NCI-H446 (cell line): ENCODE measurements around the gene SMPD1.
A peak's percentile ranks its signal among the peaks of the same experiment; 100 is the strongest.

Experiments
- DNase-seq, 2 experiments: peaks; one replicate each; lab custom pipeline; 2025; lab: John Stamatoyannopoulos, UW

Gene SMPD1

DNA sequence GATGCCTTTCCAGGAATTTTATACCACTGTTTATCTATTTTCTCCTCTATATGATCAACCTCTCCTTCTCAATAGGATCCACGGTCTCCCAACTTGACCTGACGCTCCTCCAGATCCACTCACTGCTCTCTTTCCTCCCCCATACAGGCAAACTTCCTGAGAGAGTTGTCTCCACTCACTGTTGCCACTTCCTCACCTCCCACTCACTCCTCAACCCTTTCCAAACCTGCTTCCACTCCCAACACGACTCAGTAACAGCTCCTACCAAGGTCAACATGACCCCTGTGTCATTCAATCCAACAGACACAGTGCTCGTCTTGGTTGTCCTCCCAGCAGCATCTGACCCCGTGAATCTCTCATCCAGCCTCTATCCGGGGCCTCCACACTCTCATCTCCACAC is 25.5 kb downstream of the SMPD1 start:
- DNase-seq: no peak

DNA sequence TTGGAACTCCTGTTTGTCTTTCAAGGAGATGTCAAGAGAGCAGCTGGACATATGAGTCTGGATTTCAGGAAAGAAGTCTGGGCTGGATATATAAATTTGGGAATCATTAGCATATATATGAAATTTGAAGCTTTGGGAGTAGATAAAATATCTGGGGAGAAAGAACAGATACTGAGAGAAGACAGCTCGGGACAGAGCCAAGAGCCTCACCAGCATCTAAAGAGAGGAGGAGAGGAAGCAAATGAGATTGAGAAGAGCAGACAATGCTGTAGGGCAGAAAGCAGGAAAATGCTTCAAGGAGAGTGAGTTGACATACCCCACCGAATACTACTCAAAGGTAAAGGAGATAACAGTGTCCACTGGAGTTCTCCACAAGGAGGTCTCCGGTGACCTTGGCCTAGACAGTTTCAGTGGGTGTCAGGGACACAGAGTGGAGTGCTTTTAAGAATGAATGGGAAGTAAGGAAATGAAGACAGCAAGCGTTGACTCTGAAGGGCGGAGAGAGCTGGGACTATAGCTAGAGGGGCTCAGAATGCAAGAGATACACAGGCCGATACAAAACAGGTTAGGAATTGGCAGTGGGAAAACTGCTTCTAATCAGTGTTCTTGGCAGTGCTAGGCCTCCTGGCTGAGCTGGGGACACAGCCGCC is 27.8 kb downstream of the SMPD1 start:
- DNase-seq: no peak

DNA sequence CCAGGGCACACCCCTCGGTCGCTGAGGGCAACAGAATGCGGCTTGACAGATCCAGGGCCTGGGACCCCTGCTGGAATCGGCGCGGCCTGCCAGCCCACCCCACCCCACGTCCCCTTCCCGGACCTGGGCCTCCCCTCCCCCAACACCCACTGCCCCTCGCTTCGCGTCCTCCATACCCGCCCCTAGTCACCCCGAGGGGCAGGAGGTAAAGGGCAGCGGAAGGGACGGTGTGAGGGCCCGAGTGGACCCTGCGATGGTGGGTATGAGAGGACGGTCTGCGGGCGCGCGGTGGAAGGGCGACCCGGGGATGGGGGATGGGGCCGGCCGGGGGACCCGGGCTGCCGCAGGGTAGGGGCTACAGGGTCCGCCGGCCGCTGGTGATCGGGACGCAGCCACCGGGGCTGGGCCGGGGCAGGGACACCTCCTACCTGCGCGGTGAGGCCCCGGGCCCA is 28.3 kb downstream of the SMPD1 start:
- no peak for DNase-seq

DNA sequence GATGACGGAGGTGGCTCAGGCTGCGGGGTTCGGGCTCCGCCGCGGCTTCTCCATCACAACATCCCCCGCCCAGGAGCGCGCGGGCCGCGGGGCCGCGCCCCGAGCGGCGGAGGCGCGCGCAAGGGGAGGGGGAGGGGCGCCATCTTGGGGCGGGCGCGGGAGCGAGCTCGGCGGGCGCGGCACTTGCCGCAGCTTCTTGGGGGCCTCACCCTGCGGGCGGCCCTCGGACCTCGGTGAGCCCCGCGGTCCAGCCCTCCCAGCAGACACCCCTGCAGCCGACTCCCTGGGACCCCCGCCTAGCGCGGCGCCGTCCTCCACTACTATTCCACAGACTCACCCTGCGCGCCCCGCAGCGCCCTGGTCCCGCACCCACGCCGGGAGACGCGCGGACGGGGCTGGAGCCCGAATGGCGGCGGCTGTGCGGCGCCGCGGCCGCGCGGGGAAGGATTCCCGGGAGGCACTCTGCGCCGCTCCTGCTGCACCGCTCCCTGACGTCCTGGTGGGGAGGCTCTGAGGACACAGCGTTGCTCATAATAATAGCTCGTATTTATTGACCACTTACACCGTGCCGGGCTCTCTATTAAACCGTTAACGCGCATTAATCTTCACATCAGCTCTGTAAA is 28.8 kb downstream of the SMPD1 start, which contains the start of gene APBB1:
APBB1 (minus strand) TSS at position 86 of the 623 bp plus-strand sequence. CDS start 7,747 bp downstream, outside the sequence.
- peak in 1 of 2 experiments; percentile 68 for DNase-seq

DNA sequence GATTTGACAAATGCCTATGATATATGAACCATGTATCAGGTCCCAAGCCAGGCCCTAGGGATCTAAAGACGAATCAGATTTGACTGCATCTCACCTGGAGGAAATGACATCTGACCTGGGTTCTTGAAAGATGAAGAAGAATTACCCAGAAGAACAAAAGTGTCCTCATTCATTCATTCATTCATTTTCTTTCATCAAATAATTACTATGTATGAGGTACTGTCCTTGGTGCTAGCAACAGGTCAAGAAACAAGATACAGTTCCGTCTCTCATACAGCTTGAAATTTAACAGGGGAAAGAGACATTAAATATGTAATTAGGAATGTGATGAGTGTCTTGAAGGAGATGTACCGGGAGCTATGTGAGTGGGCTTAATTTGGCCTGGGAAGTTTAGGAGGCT is 30.4 kb downstream of the SMPD1 start:
- DNase-seq: no peak

DNA sequence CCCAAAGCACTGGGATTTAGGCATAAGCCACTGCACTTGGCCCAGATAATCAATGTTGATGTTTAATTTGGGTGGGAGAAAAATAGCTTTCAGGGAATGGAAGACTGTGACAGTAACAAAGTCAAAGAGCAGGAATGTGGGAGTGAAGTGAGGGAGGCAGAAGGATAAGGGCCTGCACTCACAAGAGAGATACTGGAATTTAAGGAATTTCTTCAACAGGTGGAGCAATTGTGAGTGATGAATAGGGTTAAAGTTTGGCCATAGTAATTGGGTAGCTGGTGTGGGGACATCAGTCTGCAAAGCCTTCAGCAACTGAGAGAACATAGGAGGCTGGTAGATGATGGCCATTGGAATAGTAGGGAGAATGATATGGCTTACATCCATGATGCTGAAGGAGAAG is 37.2 kb downstream of the SMPD1 start:
- DNase-seq: no peak

DNA sequence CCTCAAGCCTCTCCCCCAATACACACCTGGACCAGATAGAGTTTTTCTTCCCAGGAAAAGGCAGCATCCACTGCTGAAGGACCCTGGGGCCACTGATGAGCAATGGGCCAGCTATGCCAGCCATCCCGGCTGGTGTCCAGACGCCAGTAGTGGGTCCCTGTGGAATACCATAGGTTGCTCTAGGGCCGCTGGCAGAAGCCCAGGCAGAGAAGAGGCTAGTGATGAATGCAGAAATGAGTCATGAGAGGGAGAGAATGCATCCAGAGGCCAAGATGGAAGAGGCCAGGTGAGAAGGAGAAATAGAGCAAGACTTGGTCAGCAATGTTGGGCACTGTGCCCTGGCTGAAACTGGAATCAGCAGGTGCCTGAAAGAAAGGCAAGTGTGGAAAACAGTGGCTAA is 41.6 kb downstream of the SMPD1 start:
- DNase-seq: no peak

DNA sequence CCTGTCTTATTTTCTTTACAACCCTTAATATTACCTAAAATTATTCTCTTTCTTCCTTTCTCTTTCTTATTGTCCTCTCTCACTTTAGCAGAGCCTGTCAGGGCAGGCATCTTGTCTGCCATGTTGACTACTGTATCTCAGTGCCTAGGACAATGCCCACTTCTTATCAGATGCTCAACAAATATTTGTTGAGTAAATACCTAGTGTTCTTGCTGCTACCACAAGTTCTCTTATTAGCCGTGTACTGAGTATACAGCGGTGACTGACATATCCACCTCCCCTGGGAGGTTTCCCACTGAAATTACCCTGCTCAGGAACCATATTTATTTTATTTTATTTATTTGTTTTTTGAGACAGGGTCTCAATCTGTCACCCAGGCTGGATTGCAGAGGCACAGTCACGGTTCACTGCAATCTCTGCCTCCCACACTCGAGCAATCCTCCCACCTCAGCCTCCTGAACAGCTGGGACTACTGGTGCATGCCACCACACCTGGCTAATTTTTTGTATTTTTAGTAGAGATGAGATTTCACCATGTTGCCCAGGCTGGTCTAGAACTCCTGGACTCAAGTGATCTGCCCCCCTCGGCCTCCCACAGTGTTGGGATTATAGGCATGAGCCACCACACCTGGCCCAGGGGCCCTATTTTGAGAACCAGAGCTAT is 43.9 kb downstream of the SMPD1 start:
- DNase-seq: no peak

DNA sequence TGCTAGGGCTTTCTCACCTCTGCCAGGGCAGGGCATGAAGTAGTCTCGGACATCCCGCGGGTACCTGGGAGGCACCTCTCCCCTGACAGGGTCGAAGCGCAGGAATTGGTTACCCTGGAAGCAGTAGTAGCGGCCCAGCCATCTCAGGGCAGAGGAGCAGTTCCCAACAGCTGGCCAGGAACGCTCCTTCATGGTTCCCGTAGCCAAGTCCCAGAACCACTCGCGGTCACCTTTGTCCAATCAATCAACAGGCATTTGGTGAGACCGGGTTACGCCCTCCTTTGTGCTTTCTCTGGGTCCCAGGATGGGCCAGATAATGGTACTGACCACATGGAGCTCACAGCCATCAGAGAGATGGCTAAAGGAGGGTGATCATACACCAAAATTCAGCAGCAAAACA is 47.1 kb downstream of the SMPD1 start:
- no peak for DNase-seq

DNA sequence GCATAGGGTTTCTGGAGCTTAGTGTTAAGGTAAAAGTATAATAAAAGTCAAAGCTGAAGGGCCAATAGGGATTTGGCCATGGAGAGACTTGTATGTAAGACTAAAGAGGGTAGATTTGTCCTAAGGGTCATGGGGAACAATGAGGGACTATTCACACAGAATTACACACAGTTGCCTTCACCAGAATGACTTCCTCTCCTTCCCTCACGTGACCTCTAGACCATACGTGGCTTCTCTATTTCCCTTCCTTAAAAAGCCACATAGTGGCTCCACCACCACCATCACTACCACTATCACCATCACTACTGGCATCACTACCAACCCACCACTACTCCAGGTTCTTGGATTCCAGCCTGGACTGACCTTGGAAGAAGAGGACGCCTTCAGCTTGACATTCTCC is 47.7 kb downstream of the SMPD1 start:
- no peak for DNase-seq

DNA sequence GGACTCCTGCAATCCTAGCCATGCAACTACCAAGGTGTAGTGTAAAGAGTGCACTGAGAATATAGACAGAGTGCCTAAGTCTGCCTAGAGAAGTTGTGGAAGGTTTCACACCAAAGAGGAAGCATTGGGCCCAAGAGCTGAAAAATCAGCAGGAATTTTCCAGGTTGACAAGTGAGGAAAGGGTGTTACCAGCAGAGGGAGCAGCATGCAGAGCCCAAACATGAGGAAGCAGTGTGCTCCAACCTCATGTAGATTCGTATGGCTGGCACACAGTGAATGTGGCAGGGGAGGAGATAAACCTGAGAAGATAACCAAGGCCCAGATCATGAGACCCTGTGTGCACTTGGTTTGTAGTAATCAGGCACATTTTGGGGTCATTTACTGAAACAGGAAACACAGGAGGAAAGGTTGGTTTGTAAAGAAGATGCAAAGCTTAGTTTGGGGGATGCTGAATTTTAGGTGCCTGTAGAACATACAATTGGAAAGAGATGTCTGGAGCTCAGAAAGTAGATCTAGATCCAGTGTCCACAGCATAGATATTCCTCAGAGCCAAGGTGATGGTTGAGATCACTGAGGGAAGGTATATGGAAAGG is 48.8 kb downstream of the SMPD1 start:
- DNase-seq: peak; percentile 16 to 52

DNA sequence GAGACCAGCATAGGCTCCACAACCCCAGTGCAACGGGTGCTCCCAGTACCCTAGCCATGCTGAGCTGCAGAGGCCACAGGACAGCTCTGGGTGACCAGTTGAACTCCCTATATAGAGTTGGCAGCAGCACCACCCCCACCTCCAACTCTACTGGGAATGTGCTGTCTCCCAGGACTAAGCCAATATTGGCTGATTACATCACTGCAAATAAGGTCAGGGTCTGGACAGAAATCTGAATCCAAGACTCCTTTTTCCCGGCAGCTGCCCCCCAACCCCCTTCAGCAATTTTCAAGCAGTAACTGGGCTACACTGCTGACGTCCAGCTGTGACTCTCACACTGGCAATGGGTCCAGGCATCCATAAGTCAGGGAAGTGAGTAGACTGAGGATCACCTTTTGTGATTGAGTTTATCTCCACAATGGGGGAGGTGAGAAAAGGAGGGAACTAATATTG is 50.7 kb downstream of the SMPD1 start, which contains the start of gene HPX:
HPX (minus strand) TSS at position 82 of the 453 bp plus-strand sequence; CDS start at position 58, 24 bp downstream.
- DNase-seq: no peak

DNA sequence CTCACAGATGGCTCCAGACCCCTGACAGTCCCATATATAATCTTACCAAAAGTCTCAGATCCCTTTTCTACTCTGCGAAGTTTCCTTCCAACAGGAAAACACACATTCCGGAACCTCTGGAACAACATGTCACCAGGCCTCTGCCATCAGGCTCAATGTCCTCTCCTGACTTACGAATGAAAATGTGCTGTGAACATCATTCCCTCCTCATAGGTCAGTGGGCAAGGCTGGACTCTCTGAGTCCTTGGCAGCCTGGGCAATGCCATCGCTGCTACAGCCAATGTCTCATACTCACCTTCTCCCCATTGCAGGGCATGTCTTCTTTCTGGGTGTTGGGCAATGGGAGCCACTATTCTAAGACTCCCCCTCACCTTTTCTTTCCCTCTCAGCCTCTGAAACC is 52.2 kb downstream of the SMPD1 start:
- no peak for DNase-seq

DNA sequence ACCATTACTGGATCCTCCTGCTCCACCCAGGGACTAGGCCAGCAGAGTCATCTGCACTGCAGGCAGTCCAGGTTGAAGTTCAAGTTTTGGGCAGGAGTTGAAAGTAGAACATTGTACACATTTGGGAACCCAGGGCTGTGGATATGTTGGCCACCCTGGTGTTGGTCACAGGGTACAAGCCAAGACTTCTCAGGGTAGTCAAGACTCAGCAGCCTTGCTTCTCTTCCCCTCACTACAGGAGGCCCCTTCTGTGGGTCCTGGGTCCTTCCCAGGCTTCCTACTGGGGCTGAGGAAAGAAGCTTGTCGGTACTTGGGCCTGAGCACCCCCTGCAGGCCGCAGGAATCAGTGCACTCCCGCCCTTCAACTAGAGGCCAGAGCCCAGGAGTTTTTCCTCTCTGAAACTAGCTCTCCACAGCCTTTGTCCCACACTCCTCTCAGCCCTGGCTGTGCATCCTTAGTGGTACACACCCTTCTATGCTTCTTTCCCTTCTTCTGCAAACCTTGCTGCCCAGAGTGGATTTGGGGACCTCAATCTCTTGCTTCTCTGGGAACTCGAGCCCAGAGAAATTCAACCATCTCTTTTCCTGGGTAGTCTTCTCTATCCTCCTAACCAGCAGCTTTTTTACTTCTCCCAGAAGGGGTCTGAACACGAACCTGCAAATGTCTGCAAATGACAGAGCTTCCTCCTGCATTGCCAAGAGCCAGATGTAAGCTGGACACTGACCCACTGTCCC is 53.2 kb downstream of the SMPD1 start:
- peak in 1 of 2 experiments; percentile 70 for DNase-seq
